ENCODE data around the gene GJB3.

GJB3 gene

DNA sequence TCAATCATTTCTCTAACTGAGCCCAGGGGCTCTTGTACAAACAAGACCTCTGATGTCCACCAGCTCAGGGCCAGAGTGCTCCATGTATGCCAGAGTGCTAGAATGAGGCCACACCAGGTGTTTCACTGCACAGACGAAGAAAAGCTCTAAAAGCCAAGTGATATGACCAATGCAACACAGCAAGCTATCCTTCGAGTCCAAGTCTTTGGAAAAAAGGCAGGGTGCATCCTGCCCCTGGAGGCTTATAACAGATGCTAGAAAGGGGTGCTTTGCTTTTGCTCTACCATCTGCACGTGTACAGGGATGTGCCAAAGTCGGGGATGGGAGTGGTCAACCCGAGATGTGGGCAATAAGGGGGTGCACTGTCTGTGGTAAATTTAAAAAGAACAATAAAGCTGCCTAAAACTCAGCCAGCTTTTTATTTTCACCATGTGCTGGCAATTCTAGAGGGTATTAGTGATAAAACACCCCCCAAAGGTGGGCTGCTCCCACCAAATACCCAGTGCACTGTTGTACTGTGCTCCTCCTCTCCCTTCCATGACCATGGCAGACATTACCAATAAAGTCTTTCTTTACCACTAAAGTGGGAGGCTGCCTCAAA, 46.4 kb downstream of the GJB3 start:
- no peak for DNase-seq

DNA sequence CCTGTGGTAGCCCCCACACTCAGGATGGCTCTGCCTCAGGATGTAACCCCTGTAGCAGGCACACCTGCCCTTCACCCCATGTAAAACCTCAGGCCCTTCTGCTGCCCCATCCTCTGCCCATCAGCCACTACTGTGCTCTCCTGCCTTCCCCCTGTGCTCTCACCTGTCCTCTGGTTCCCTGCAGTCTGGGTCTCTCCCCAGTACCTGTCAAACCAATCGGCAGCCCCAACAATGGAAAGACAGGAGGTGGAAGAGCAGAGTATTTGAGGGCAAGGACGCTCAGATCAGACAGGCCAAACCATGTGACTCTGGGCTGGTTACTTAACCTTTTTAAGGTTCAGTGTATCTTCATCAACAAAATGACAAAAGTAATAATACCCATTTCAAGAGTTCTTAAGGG, 47.6 kb downstream of the GJB3 start:
- no peak for DNase-seq

DNA sequence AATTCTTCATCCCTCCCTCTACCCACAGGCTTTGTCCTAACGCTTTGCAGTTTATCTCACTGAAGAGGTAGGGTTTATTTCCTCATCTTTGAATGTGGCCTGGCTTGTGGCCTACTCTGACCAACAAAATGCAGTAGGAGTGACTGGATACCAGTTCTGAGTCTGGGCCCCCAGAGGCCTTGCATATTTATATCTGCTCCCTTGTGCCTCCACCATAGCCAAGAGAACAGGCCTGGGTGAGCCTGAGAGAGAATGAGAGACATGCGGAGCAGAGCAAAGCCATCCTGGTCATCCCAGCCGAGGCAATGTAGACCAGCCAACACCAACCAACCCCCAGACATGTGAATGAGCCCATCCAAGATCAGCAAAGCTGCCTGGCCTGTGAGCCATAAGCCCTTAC, 48.2 kb downstream of the GJB3 start:
- DNase-seq, result no peak

DNA sequence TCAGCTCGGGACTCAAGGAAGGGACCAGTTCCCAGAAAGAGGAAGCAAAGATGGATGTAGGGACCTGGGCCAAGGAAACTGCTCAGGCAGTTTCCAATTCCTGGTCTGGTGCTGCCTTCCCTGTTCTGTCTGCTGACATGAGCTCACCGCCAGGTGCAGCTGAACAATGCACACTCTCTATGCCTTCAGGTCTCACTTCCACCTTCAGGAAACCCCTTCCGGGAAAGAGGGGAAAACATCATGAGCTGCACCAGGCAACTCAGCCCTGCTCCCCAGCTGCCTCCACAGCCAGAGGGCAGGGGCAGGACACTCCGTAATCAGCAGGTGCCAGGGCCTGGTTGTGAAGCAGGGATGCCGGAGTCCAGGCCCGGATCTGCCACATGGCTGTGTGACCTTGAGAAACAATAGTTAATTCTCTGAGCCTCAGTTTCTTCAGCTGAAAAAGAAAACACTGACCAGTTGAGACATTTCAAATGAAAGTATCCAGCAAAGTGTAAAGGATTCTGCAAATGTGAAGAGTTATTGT, 50.8 kb downstream of the GJB3 start:
- no peak for DNase-seq

DNA sequence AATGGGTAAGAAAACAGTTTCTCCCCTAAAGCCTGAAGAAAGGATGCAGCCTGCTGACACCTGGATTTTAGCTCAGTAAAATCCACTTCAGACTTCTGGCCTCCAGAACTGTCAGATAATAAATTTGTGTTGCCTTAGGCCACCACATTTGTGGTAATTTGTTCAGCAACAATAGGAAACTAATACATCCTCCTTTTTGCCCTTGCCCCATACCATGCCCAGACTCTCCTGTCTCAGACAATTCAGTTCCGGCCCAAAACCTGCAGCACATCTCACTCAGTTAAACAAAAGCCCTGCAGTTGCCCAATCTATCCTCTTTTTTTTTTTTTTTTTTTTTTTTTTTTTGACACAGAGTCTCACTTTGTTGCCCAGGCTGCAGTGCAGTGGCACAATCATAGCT, 52.7 kb downstream of the GJB3 start:
- no peak for DNase-seq

Data from right hindlimb (tissue), 1 donor.